Heart left ventricle (tissue), 16 donors: ENCODE results near the gene STX8. TPM values are rescaled to one million over a fixed set of nuclear protein-coding genes. Genes with fewer than 3 reads are reported as not detected.
A peak's percentile ranks its signal among the peaks of the same experiment; 100 is the strongest.

Experiments used
- ATAC-seq, 4 donors: fragments of 200-7000 bp; cut with Tn5 transposase; one replicate each; pipeline ENCODE4 v1.9.1; 2020 to 2022; ENCODE audit warnings: moderate library complexity in 4 of 4, mild to moderate bottlenecking in 3 of 4, moderate number of reproducible peaks in 1 of 4
- DNase-seq, 5 donors: peaks; one replicate each; pipeline ENCODE4 v3.0.0-alpha.2; 2020
- H3K27ac ChIP-seq, 12 donors: fragments of 200-600 bp; sonication (generic) in 4 of 12; one replicate each; pipeline versions ENCODE4 v1.5.0 to v1.8.0; 2016 to 2022; ENCODE audit warnings: mild to moderate bottlenecking in 2 of 12
- H3K27me3 ChIP-seq, 9 donors: fragments of 200-600 bp; sonication (generic) in 2 of 9; one replicate each; pipeline versions ENCODE4 v1.5.1 to v1.8.0; 2016 to 2022; ENCODE audit warnings: mild to moderate bottlenecking in 3 of 9
- H3K36me3 ChIP-seq, 9 donors: fragments of 200-600 bp; sonication (generic) in 2 of 9; one replicate each; pipeline versions ENCODE4 v1.5.0 to v1.8.0; 2018 to 2022; ENCODE audit warnings: mild to moderate bottlenecking in 2 of 9
- H3K4me1 ChIP-seq, 12 donors: fragments of 200-600 bp; sonication (generic) in 4 of 12; one replicate each; pipeline versions ENCODE4 v1.5.0 to v1.8.0; 2016 to 2022; ENCODE audit warnings: mild to moderate bottlenecking in 3 of 12
- H3K4me3 ChIP-seq, 12 donors: fragments of 200-600 bp; sonication (generic) in 4 of 12; one replicate each; pipeline versions ENCODE4 v1.5.0 to v1.8.0; 2017 to 2022; ENCODE audit warnings: mild to moderate bottlenecking in 9 of 12, moderate library complexity in 4 of 12
- H3K9me3 ChIP-seq, 12 donors: fragments of 200-600 bp; sonication (generic) in 4 of 12; one replicate each; pipeline versions ENCODE4 v1.5.0 to v1.8.0; 2016 to 2022; ENCODE audit warnings: mild to moderate bottlenecking in 1 of 12
- CTCF ChIP-seq, 12 donors: fragments of 200-600 bp; sonication (generic) in 4 of 12; IDR thresholded peaks; one replicate each; pipeline versions ENCODE4 v1.5.0 to v1.8.0; 2018 to 2022; ENCODE audit warnings: antibody characterized with exemption in 12 of 12, mild to moderate bottlenecking in 5 of 12
- POLR2A ChIP-seq, 2 donors: fragments of 450-650 bp; IDR thresholded peaks; one replicate each; pipeline ENCODE4 v1.6.1; 2017; ENCODE audit warnings: antibody characterized with exemption in 2 of 2, mild to moderate bottlenecking in 2 of 2, moderate library complexity in 2 of 2
- WGBS, 4 donors: extraction: QIAGEN DNeasy Blood & Tissue Kit in 2 of 4; methylation state at CpG; one replicate each; pipeline versions ENCODE4 v1.1.5 to v1.1.7; 2013 to 2018; 5-methylcytosine and 5-hydroxymethylcytosine counted together
- intact Hi-C, 10 donors: fragments of 100-400 bp; cut with DNase I; formaldehyde crosslinking; loops; one replicate each; pipeline versions ENCODE4 v1.11.1 to v1.14.2; 2022
- polyA plus RNA-seq, 2 donors: library from polyadenylated mRNA; stranded (reverse); fragments of 200-250 nt; gene quantifications; one replicate each; pipeline ENCODE4 v1.2.3, GENCODE V29; 2013
- total RNA-seq, 9 donors: library from RNA; depleted of rRNA in 2 of 9; stranded (reverse); fragments of >200 nt in 2 of 9; fragmentation: NEBNext Ultra II Directional in 3 of 9; extraction: Animal tissue kit (Norgen Biotek cat#: 25700) in 3 of 9; gene quantifications; one replicate each; pipeline versions ENCODE4 v1.1.0 to v1.2.4, GENCODE V29; 2016 to 2023
- donor health status: ischemic (EF 13 %, LVEDD 7.1; RV severe dilation, severe dysfunction).
- donor health status: healthy with polysubstance abuse.
- donor health status: DM: no; HTN: yes; CAD: no.
- donor health status: DM: no; HTN: no; CAD: no.
- donor health status: ischemic (EF 25% LVEDD 6.9; RV normal size, moderate dysfunction).
- donor health status: ischemic (EF 25% LVEDD 5.7; RV mildly dilated, moderate dysfunction).
- donor health status: healthy.
- donor health status: DM: yes; HTN: yes; CAD: no.
- donor health status: ischemic (EF 35%, LVEDD 5.7; RV mildly dilated, moderate dysfunction).
- donor health status: nonischemic (EF 11% LVEDD 7.7; RV severe dilation, severe dysfunction).
- donor health status: DM: yes; HTN: yes; CAD: no.
- donor health status: PGD.
- donor health status: ischemic (EF 29% LVEDD 5.4; RV normal size, mild dysfunction).
- donor health status: nonischemic (EF 23%, LVEDD 6.1; RV moderate dilation, normal function).

The STX8 gene
- total and polyA plus RNA-seq, 11 donors: 43.2 to 86.0 (median 62.3) TPM

GRCh38 chr17:9219631-9220397, 355.8 kb downstream of the STX8 start:
- H3K27me3 ChIP-seq: no peaks in the 10 kb centered on the region
- WGBS, 4 donors: 93 to 96% (median 95%) methylated on average over 13 of the region's 13 CpGs
- H3K36me3 ChIP-seq: no peaks in the 10 kb centered on the region
- peaks cover 0 to 11% (median 2%) of the 10 kb centered on the region in 12 donors for H3K4me1 ChIP-seq
- ATAC-seq (no peak), DNase-seq (peak in 1 of 5 donors; percentile 10)
- intact Hi-C loops: no loop called here
- H3K4me3 ChIP-seq: no peak overlapping the region
- no peak for TF ChIP-seq CTCF (IDR thresholded peaks at IDR 0.05)
- TF ChIP-seq POLR2A (IDR thresholded peaks at IDR 0.05): no peak
- H3K9me3 ChIP-seq: peaks cover 0 to 17% (median 10%) of the 10 kb centered on the region in 12 donors
- H3K27ac ChIP-seq: no peak overlapping the region

- Histone ChIP-seq H3K27me3 (no peaks in the 10 kb centered on the region), H3K27ac (no peak overlapping the region), H3K36me3 (no peaks in the 10 kb centered on the region), H3K4me3 (no peak overlapping the region), H3K9me3 (peaks cover 0 to 18% (median 10%) of the 10 kb centered on the region in 12 donors), H3K4me1 (peaks cover 0 to 11% (median 2%) of the 10 kb centered on the region in 12 donors)
- intact Hi-C loops: no loop called here
- DNase-seq (peak in 1 of 5 donors; percentile 21), ATAC-seq (no peak)
- TF ChIP-seq POLR2A (IDR thresholded peaks at IDR 0.05) (no peak), CTCF (IDR thresholded peaks at IDR 0.05) (no peak)
- 92 to 95% (median 93%) methylated on average over 15 of the region's 15 CpGs for WGBS, 4 donors
Observed at GRCh38 chr17:9218911-9219310, 356.7 kb downstream of the STX8 start.

- Histone ChIP-seq H3K27ac (peak overlapping the region in 3 of 12 donors; percentile 6 to 66 (median 27)), H3K9me3 (peaks cover 0 to 18% (median 10%) of the 10 kb centered on the region in 12 donors), H3K36me3 (no peaks in the 10 kb centered on the region), H3K4me1 (peaks cover 0 to 11% (median 2%) of the 10 kb centered on the region in 12 donors), H3K4me3 (no peak overlapping the region), H3K27me3 (no peaks in the 10 kb centered on the region)
- DNase-seq (peak in 1 of 5 donors; percentile 33), ATAC-seq (peak in 1 of 4 donors; percentile 14)
- TF ChIP-seq CTCF (IDR thresholded peaks at IDR 0.05): no peak
- TF ChIP-seq POLR2A (IDR thresholded peaks at IDR 0.05): no peak
- WGBS, 4 donors: 86 to 92% (median 89%) methylated on average over 8 of the region's 8 CpGs
- intact Hi-C loops: no loop called here
Observed at GRCh38 chr17:9218064-9218635, 357.5 kb downstream of the STX8 start.
